IPS DF 4.7 (cell line): ENCODE measurements around the gene SEC63.

Experiments
- DNase-seq: peaks from one replicate; pipeline ENCODE4 v3.0.0-alpha.2; 2013; ENCODE audit warnings: low spot score; ENCODE audit errors: extremely low read depth

Gene SEC63

DNA sequence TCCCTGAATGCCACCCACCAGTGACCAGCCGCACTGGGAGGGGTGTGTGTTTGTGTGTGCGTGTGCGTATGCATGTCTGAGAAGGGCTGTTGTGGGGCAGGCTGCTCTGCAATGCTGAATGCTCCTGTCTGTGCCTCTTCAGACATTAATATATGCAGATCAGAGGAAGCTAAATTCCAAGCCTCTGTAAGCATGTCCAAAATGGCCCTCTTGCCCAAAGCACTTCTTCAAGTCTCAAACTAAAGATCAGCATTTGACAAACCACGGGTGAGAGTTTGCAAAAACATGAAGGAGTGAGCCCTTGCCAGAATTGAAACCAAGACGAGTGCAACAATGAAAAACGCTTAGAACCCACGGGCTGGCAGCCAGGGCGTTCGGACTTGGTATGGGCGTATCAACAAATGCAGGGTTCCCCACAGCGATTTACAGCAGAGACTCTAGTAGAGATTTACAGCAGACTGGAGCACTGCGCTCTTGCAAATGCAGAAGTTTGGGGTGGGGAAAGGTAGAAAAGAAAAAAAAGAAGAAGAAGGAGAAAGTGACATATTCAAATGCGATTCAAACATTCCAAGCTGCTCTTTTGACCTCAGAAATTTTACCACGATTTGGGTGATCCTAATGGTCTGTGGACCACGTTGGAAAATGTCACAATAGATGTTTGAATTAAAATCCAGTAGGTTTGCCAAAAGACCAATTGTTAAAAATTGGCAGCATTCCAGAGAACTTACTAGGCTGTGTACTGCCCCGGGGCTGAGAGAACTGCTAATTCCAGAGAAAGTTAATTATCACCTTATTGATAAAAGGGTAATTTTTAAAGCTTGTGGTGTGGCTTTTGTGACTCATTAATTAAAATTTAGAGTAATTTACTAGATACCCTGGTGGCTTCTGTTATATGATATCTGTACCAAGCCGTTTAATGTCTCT lies 137.4 kb downstream of the SEC63 start:
- no peak for DNase-seq

DNA sequence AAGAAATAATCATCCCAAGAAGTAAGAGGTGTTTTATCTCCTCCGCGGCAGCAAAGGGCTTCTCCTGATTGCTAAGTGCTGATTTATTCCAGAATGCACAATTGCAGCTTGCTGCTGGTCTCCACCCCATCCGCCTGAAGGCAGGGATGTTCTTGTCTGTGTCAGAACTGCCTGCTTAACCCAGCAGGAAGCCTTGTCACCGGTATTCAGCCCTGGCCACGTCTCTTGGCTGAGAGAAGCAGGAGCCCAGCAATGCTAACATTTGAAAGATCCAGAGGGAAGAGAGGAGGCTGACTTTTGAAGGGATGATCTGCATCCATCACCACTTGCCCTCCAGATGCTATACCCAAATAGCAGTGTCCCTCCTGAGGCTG lies 138.1 kb downstream of the SEC63 start:
- DNase-seq = no peak

DNA sequence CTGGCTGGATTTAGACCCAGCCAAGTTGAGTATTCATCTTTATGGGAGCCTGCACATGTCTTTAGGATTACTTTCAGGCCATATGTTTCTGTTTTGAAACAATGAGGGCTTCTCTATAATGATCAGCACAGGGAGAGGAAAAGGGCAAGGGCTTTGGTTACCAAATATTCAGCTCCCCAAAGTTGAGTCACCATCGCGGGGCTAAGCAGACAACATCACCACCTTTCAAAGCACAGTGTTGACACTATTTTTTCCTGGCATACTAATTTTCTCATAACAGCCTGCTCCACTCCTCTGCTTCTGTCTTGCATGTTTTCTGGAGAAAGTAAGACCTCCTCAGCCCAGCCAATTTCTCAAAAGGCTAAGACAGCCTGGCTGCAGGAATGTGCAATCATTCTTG lies 138.8 kb downstream of the SEC63 start:
- DNase-seq = no peak

DNA sequence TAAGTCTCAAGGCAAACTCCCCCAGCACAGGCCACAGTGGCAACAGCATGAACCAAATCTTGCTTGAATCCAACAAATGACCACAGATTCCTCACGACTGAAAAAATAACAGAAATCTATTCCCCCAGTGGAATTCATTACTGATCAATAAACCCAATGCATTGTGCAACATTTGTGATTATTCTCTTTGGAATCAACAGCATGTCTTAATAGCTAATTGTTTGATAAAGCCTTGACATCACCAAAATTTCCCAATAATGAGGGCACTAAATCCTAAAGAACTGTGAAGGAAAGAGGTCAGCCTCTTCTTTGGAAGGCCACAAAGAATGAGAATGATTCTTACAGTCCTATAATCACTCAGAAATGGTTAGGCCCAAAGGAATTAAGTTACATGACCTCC lies 139.7 kb downstream of the SEC63 start:
- no peak for DNase-seq

DNA sequence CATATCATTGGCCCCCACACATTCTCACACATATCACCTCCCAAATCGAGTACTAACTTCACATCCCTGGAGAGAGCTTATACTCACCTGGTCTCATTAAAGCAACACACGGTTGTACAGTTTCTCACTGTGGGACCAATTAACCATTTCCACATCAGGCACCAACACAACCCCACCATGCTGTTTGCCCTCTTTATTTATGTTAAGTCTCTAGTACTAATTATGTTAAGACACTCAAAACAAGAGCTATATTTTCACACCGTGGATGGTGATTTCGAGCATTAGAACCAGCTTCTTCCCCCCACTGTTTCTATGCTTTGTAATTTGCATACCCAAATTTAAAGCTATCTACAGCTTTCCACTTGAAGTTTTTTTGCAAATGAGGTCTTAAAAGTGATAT lies 140.2 kb downstream of the SEC63 start:
- DNase-seq = no peak
